HG03558 (cell line): ENCODE measurements around the gene CNTNAP2.
"Not testable (repeated sequence)": the region's sequence is repeated elsewhere in the genome, so short reads cannot be mapped to it uniquely, and the experiment has no call there.

Experiments used
- ATAC-seq: cut with Tn5 transposase; IDR thresholded peaks from one replicate; pipeline ENCODE4 v1.9.1; 2021; ENCODE audit warnings: moderate number of reproducible peaks; ENCODE audit not compliant: unreplicated experiment; ENCODE audit errors: extremely low read depth

Gene CNTNAP2

DNA sequence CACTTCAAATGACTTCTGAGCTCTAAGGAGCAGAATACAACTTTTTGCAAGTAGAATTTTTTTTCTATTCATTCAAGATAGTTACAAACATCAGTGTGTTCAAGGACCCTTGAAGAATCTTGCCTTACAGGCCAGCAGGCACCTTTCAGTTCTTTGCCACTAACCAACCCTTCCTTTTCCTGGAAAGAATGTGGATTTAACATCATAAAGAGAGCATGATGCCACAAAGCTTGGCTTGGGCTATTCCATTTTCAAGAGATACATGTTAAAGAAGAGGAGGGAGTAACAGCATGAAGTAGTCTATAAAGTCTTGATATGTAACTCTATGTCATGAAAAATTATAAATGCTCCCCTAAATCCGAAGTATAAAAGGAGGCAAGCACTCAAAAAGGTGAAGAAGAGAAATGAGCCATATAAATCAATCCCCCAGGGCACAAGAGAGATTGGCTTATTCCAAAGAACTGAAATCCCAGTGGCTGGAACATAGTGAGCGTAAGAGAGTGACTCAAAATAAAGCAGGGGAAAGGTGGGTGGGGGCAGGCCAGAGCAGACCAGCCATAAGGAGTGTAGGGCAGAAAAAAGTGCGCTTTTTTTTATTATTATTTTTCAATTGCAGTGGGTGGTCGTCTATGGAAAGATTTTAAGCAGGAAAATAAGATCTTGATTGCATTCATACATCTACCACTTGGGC, 1448.3 kb downstream of the CNTNAP2 start:
- no peak for ATAC-seq

DNA sequence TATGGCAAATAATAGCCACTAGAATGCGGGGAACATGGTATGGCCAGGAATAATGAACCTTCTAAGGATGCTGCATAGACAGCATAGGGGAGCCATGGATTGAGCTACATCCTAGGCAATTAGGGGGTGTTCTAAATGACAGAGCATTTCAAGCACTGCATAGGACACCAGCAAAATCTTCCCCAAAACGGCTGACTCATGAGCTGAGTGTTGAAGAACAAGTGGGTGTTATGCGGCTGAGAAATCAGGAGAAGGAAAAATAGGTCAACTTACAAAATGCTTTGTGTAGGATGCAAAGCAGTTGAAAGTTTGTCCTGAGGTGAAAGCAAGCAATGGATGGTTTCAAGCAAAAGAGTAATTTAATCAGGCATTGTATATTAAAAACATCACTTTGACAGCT, 1450.4 kb downstream of the CNTNAP2 start:
- ATAC-seq = no peak

DNA sequence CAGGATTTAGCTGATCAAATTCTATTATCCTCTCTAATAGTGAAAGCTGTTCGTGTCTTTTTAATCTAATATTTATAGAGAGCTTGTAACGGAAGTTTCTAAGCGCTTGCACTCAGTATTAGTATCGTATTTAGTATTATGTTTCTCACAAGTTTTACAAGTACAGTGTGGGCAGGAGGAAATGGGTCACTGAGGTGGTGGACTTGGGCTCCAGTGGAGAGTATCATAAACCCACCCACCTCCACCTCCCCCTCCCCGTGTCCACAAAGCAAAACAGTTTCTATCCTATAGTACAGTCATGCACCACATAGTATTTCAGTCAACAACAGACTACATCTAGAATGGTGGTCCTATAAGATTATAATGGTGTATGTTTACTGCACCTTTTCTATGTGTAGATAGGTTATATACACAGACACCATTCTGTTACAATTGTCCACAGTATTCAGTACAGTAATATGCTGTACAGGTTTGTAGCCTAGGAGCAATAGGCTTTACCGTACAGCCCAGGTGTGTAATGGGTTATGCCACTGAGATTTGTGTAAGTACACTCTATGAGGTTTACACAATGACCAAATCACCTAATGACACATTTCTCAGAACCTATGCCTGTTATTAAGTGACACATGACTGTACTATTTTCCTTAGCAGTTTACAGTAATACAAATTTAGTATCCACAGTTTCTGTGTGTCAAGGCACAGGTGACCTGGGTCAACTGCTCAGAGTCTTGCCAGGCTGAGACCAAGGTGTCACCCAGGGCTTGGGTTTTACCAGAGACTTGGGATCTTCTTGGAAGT, 1452.7 kb downstream of the CNTNAP2 start:
- ATAC-seq = no peak

DNA sequence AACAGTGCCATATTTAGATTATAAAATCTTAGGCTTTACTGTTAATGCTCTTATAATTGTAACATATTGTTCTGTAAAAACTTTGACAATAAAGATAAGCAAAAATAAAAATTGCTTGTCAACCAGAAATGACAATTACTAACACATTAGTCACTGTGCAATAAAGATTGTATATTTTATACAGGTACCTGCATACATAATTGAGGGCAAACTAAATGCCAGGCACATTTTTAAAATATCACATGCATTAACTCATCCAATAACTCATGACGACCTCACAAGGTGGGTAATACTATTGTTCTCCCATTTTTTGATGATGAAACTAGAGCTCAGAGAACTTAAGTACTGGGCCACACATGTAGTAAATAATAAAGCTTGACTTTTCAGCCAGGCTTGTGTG, 1453.8 kb downstream of the CNTNAP2 start:
- ATAC-seq = no peak

DNA sequence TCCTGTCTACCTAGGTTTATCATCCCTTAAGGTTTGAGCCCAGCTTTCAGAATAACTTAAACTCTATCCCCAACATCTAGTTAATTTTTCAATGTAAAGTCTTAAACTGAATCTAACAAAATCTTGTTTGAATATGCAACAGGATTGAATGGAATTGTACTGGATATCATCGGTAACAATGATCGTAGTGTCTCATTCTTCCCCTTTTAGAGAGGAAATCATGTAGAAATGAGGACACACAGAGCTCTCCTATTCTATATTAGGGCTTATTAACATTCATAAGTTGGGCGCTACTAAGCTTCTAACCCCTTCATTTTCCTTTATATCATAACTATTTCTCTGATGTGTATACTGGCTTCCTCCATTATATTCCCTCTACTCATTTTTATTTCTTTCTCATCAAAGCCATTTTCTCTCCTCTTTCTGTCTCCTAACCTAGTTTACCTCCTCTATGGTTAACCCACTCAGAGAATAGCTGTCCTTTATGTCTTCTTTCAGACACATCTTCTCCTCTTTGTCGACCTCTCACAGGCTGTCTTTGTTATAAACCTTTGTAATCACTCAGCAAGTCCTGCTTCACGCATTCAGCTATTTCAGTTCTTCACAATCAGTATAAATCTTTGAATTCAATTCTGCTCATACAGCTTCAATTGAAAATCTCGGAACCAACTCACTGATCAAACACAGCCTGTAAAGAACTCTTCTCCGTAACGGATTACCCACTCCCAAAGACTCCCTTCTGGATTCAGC, 1455.0 kb downstream of the CNTNAP2 start:
- no peak for ATAC-seq

DNA sequence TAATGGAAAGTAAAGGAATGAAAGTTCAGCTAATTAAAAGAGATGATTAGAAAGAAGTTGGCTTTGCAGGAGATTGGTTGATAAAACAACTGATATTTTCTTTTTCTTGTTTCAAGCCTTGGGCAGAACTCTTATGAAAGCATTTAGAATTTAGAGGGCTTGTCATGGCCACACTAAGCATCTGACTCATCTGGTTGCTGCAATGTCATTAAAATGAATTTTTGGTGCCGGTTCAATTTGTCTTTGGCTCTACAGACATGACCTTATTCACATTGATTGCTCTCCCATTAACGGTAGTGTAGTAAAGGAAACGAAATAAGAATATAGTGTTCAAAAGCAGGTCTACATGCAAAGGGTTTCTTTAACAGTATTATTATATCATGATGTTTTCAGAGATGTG, 1461.6 kb downstream of the CNTNAP2 start:
- no peak for ATAC-seq

DNA sequence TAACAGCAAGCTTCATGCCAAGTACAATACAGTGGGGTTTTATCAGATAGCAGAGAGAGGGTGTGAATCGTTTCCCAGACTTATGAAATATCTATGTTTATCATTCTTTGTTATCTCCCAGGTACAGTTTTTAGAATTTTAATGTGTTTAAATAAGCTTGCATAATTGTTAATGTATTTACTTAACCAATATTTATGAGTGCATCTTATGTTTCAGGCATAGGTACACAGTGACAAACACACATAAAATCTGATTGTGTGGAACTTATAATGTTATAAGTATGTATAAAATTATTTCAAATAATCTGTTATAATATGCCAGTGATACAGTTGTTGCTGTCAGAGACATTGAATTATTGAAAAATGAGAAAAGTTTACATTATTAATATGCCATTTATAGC, 1462.5 kb downstream of the CNTNAP2 start:
- ATAC-seq = no peak

DNA sequence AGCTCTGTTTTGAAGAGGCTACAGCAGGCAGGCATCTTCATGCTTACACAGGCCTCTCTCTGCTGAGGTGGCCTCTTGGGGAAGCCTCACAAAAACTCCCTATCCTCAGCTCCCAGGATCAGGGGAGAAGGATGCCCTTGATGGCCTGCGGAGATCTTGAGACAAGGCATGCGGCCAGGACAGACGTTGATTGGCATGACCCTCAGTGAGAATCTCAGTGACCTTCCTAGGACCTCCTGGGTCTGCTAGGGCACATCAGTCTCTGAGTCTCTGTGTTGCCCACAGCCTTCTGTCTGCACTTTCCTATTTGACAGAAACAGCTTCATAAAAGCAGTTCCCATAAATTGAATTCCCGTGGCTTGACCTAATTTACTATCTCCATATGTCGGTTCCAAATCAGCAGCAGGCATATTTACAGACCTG, 1468.2 kb downstream of the CNTNAP2 start:
- no peak for ATAC-seq

DNA sequence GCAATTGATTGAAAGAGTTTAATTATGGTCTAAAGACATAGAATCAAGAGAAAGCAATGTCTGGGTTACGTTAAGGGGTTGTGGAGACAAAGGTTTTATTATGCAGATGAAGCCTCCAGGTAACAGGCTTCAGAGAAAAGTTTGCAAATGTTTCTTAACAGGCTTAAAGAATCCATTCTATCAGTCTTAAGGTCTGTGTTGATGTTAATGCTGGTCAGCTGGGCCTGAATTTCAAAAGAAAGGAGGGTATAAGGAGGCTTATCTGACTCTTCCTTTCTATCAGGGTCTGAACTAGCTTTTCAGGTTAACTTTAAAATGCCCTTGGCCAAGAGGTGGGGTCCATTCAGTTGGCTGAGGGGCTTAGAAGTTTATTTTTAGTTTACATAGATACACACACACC, 1469.5 kb downstream of the CNTNAP2 start:
- ATAC-seq = no peak

DNA sequence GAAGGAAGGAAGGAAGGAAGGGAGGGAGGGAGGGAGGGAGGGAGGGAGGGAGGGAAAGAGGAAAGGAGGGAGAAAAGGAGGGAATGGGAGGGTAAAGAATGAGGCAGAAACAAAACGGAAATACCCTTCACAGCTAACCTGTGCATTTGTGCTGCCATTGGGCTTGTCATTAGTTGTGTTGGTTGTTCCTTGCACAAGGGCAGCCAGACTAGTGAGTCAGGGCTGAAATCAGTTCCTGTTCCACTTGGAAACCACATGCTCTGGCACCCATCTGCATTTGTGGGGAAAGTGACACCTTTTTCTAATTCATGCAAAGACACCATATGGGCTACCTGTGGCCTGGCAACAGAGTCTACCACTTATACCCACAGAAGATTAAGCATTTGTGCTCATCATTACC, 1469.9 kb downstream of the CNTNAP2 start:
- no peak for ATAC-seq

DNA sequence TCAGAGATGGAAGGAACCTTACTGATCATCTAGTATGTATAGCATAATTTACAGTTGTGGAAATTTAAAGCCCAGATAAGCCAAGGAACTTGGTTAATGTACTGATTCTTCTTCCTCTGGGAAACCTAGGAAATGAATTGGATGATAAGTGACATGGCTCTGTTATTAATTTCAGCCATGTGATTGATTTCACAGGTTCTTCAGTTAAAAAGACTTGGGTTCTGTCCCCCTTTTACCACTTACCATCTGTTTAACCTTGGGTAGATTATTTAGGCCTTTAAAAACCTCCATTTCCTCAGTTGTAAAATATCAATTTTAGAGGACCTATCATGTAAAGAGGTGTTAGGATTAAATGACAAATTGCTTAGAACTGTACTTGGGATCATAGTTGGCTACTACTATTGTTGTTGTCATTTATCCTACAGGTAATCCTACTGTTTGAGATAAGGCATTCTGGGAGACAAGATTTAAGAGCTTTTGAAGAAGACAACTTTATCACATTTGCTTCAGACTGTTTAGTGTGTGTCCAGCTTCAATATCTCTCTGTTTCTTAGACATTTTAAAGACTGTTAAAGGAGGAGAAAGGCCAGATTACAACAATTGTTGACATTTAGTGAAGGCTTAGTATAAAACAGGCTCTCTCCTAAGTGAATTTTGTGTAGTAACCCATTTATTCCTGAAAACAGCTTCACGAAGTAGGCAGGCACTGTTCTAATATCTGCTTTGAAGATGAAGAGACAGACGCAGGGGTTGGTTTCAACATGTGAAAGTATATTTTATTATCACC, 1476.9 kb downstream of the CNTNAP2 start:
- ATAC-seq = no peak

DNA sequence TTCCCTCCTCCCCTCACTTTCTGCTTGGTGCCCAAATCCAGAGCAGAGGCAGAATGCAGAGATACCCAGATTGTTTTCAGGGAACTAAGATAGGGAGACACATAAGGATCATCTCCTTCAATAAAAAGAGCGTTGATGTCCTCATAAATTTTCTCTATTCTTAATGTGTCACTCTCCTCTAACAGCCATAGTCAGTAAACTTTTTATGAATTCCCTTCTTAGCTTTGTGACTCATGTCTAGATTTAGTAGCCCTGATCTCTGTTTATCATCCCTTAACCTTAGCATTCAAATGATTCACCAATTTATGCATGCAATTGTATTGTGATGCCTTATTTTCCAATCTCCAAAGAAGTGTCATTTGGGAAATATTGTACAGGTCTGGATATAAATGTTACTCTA, 1478.4 kb downstream of the CNTNAP2 start:
- ATAC-seq = no peak

DNA sequence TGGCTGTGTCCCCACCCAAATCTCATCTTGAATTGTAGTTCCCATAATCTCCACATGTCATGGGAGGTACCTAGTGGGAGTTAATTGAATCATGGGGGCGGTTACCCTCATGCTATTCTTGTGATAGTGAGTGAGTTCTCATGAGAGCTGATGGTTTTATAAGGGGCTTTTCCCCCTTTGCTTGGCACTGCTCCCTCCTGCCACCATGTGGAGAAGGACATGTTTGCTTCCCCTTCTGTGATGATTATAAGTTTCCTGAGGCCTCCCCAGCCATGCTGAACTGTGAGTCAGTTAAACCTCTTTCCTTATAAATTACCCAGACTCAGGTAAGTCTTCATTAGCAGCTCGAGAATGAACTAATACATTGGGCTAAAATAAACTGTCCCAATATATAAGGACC, 1482.1 kb downstream of the CNTNAP2 start:
- ATAC-seq = not testable (repeated sequence)

DNA sequence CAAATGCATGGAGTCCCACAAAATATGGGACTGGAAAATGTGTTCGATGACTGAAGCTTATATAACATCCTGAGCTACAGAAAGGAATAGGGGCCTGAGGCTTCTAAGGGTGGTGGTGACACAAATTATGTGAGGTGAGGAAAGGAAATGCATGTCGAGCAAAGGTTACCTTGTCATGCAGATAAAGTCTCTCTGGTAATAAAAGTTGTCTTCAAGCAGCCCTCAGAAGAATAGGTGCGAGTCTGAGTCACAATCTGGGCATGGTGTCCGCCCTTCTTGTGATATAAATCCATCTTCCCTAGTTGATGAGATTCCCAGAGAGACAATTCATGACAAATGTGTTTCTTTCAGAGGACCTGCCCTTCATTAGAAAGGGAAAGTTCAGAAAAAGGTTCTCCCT, 1488.7 kb downstream of the CNTNAP2 start:
- no peak for ATAC-seq

DNA sequence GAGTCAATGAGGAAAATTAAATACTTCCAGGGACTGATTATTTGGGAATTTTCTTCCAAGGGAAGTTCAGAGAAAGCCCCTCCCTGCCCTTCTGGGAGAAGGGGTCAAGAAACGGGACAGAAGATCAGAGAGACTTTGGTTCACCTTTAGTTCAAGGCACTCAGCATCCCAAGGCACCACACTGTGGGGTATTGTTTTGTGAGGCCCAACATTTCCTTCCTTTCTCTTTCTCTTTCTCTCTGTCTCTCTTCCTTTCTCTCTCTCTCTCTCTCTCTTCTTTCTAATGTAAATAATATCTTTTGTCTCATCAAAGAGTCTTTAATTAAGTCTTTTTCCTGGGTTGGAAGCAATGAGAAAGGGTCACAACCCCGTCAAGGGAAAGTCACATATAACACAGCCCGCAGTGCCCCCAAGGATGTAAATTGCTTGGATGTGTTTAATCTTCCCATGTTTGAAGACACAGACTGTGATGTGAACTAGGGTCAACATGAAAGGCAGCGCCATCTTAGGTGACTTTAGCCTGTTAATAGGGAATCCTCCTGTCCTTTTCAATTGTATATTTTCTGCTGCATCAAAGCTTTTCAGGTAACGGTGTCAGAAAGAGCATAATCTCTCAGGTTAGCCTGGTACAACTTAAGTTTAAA, 1490.7 kb downstream of the CNTNAP2 start:
- no peak for ATAC-seq

DNA sequence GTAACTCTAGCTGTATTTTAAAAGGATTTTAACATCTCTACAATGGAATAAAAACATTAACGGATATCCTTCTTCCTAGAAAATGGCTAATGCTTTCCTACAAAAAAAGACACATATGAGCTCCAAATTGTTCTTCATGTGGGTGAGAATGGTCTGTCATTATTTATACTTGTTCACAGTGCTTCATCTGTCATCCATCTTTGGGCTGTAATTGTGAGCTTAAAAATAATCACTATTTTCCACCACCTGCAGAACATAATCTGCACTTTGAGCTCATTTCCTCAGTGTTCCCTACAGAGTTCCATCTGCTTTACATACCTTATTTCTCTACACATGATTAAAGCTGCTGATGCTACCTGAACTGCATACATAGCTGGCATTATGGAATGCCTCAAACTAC, 1494.8 kb downstream of the CNTNAP2 start:
- no peak for ATAC-seq

DNA sequence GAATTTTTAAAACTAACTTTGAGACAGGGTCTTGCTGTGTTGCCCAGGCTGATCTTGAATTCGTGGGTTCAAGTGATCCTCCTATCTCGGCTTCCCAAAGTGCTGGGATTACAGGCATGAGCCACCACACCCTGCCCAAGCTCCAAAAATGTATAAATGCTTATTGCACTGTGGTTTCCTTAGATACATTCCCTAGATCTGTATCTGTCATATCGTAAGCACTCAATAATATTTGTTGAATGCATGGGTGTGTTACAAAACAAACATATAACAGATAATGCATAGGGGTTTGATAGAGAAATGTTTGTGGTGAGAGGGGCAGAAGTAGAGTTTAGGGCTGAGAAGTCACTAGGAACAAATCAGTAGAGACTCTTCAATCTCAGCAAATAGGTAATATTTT, 1518.7 kb downstream of the CNTNAP2 start:
- ATAC-seq = no peak

DNA sequence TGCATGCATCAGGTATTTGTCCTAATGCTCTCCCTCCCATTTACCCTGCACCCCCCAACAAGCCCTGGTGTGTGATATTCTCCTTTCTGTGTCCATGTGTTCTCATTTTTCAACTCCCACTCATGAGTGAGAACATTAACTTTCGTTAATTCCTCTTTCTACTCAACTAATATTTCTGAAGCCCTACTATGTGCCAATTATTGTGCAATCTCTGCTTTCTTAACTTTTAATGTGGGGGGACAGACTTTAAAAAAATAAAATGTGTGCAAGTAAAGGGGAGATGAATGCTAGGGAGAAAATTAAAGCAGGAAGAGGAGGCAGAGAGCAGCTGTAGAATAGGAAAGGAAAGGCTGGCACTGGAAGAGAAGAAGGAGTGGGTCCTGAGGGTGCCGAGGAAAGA, 1520.0 kb downstream of the CNTNAP2 start:
- no peak for ATAC-seq

DNA sequence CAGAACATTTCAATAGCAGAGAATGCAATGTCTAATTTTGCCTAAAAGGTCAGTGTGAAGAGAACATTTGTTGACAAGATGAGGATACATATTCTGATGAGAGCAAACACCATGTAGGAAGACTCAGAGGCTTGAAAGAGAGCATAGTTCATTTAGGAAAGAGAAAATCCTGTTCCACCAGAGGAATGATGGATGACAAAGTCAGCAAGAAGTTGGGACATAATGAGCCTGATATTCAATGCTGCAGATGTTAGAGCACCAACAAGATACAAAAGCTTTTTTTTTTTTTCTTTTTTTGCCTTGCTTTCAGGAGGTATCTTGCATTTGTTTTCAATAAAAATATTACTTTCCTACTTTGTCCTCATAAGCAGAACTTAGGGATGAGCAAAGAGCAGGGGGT, 1522.0 kb downstream of the CNTNAP2 start:
- no peak for ATAC-seq

DNA sequence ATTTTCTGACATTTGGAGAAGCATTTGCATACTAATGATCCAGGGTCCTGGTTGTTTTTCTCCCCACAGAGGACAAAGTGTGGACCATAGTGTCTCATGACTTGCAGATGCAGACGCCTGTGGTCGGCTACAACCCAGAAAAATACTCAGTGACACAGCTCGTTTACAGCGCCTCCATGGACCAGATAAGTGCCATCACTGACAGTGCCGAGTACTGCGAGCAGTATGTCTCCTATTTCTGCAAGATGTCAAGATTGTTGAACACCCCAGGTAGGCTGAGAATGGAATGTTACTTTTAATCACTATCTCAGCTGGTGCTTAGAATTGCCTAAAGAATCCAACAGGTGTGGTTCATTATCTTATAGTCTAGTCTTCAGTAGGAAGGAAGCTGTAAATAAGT, 1522.4 kb downstream of the CNTNAP2 start:
- no peak for ATAC-seq
